PC-9 (cell line): ENCODE results near the gene PXDN.

ENCODE experiments used
- CTCF ChIP-seq: fragments of 200-600 bp; sonication (generic); conservative IDR thresholded peaks from 2 replicates; pipeline ENCODE4 v1.6.1; 2017; ENCODE audit warnings: mixed run types, antibody characterized with exemption, mild to moderate bottlenecking, moderate library complexity
- EZH2 ChIP-seq: fragments of 200-600 bp; sonication (generic); IDR thresholded peaks from 2 replicates; pipeline ENCODE4 v1.8.0; 2017; ENCODE audit warnings: antibody characterized with exemption, low read depth

DNA sequence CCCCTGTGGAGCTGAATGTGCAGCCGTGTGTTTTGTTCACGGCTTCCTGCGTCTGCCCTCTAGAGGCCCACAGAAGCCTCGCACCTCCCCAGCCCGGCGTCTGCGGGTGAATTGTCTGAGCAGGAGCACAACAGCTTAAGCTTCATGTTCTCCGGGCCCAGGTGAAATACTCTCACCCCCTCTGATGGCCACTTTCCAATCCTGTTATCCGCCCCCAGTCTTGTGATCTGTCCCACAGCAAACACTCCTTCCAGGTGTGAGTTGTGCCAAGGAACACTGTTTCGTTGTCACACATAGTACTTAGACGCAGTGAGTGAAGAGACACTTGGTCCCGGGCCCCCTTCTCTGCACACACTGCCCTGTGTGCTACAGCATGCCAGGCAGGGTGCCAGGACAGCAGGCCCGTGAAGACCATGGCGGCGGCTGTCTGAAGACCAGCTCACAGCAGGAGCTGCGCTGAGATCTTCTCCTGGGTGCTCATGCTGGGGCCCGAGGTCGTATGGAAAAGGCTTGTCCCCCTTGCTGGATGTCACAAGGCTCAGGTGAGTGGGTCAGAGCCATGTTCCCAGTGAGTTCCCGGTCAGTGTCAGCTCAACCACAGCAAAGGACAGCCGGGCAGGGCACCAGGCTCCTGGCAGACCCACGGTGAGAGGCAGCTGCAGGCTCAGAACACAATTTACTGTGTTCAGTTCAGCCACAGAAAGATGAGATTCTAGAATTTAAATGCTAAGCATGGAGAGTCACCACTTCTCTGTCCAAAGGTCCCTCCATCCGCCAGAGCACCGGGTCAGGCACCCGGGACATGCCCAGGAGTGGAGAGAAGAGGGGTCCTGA is 6.8 kb upstream of the PXDN start:
- TF ChIP-seq CTCF: peak; percentile 77
- no peak for TF ChIP-seq EZH2
